HG03442 (cell line): ENCODE results near the gene SMPD1.
"Not testable (repeated sequence)": the region's sequence is repeated elsewhere in the genome, so short reads cannot be mapped to it uniquely, and the experiment has no call there.

ENCODE experiments used
- ATAC-seq: cut with Tn5 transposase; IDR thresholded peaks from one replicate; pipeline ENCODE4 v1.9.1; 2021; ENCODE audit warnings: mild to moderate bottlenecking, moderate library complexity; ENCODE audit not compliant: unreplicated experiment

Gene SMPD1

DNA sequence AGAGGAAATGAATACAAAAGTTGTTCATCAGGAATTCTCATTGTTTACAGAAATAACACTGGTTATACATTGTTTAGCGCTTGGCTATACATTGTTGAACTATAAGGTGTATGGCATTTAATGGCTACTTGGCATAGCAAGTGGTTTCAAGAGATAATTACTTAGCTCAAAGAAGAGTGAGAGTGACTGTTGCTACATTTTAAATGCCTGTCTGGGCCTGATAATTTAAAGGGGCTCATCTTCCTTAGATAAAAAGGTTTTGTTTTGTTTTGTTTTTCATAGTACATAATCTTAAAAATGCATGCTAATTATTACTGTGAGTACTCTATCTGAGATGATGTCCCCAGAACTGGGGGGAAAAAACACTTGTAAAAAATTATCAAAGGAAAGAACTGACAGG lies 1.5 kb upstream of the SMPD1 start:
- no peak for ATAC-seq

DNA sequence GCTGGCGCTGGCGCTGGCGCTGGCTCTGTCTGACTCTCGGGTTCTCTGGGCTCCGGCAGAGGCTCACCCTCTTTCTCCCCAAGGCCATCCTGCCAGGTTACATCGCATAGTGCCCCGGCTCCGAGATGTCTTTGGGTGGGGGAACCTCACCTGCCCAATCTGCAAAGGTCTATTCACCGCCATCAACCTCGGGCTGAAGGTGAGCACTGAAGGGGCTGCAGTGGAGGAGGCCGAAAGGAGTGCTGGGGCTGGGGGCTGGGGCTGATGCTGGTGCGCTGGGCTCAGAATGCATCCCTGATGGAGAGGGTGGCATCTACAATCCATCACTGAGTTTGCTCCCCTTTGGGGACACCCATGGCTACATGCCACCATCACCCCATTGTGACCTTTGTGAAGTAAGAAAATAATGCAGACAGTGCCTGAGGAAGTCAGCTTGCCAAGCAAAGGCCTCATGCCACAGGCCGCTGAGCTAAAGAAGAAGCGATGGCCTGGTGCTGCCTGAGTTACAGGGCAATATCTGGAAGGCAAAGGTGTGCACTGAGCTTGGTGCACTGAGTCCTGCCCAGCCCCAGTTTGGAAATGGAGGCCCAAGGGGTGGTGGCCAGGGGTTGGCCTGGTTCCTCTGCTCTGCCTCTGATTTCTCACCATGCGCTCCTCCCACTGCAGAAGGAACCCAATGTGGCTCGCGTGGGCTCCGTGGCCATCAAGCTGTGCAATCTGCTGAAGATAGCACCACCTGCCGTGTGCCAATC lies 620 bp downstream of the SMPD1 start:
- no peak for ATAC-seq

GRCh38 chr11:6391537-6392134 lies 1.4 kb downstream of the SMPD1 start:
- ATAC-seq: no peak

- ATAC-seq: not testable (repeated sequence)
These were observed 2.0 kb downstream of the SMPD1 start for GRCh38 chr11:6392251-6392650.

DNA sequence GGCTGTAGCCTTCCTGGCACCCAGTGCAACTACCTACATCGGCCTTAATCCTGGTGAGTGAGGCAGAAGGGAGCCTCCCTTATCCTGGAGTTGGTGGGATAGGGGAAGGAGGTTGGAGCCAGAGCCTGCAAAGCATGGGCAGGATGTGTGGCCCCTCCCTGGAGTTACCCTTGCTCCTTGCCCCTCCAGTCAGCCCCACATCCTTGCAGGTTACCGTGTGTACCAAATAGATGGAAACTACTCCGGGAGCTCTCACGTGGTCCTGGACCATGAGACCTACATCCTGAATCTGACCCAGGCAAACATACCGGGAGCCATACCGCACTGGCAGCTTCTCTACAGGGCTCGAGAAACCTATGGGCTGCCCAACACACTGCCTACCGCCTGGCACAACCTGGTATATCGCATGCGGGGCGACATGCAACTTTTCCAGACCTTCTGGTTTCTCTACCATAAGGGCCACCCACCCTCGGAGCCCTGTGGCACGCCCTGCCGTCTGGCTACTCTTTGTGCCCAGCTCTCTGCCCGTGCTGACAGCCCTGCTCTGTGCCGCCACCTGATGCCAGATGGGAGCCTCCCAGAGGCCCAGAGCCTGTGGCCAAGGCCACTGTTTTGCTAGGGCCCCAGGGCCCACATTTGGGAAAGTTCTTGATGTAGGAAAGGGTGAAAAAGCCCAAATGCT lies 3.9 kb downstream of the SMPD1 start:
- no peak for ATAC-seq

DNA sequence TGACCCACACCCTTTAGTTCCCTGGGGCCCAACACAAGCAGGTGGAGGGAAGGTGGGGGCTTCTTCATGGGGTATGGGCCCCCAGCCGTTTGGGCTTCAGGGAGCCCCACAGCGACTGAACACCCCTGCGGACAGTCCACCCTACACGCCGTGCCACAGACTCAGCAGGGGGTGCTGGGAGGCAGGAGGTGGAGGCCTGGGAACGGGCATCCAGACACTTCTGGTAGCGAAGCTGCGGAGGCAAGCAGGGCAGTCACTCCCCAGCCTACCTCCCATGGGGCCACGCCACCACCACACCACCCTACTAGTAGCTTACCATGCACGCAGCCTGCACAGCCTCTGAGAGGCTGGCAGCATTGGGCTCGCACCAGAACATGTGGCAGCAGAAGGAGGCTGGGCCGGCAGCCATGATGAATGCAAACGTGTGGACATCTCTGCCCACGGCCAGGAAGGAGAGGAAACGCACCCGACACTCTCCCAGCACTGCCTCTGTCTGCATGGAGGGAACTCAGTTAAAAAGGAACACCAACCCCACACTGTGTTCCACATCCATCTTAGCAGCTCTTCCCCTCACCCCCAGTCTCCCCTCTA lies 5.3 kb downstream of the SMPD1 start:
- ATAC-seq: no peak

DNA sequence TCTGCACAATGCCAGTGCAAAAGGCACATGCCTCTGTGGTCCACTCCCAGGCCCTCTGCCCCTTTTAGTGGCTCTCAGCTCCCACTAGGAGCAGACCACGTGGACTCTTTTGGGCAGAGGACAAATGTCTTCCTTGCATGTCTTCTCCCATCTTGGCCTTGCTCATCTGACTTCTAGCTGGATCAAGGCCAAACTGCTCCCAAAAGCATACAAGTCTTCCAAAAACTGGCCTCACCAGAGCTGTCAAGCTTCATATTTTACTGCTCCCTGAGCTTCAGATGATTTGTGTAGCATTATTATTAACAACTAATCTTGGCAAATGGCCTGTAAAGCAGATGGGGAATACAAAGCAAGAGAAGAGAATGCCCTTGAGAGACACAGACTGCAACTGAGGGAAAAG lies 6.9 kb downstream of the SMPD1 start:
- ATAC-seq: no peak

DNA sequence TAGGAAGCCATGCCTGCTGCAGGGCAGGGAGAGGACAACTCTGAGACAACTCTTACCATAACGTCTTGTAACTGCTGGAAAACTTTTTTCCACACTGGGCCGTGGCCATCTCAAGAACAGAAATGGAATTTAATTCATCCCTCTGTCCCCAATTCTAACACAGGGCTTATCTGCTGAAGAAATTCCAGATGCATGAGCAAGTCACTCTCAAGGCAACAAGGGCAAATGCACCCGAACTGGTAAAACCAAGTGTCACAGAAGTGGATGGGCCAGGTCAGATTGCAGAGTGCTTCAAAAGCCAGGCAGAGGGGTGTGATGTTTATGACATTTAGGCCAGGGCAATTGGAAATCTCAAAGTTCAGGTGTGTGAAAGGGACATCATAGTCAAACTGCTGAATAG lies 7.4 kb downstream of the SMPD1 start:
- ATAC-seq: no peak

DNA sequence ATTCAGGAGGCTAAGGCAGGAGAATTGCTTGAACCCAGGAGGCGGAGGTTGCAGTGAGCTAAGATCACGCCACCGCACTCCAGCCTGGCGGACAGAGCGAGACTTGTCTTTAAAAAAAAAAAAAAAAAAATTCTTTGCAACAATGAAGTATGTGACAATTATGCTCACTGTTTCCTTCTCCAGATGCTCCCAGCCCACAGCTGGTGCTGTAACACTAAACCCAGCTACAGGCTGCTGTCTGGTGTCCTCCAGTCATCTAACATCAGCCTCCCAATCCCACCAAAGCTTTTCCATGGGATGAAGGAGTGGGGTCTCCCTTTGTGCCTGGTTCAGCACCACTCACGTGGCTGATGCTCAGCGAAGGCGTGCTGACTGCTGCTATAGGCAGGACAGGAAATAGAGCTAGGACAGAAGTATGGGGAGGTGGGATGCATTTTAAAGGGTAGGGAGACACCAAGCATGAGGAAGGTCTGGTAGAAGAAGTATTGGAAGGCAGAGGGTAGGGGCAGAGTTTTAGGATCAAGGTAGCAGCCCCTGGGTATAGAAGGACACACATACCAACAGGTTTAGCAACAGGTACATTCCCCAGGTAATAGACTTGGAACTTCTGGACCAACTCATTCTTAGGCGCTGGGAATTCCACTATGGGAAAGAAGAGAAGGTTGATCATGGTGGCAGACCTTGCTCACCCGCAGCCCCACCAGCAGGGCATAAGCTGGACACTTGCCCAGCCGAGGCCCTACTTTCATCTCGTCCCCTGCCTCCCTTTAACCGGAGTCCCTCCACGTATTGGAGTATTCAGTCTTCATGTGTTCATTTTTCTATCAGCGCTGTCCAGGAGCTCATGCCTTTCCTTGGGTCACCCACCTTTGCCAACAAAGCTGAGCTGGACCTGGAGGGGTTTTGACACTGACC lies 10.4 kb downstream of the SMPD1 start:
- ATAC-seq: no peak

DNA sequence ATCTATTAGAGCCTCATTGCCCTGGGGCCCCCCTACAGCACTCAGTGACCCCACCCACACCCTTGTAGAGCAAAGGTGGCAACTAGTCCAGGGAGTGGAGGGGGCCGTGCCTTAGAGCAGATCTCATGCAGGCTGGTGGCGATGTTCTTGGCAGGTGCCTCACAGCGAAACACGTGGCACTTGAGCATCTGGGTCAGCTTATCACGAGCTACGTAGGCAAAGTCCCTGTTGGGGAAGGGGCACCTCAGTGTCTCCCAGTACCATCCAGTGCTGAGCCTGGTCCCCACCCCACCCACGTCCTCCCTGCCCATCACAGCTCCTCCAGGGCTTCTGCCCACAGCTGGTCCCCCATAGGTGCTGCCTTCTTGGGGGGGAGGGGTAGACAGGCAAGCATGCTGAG lies 11.2 kb downstream of the SMPD1 start:
- ATAC-seq: no peak

GRCh38 chr11:6402061-6402470 lies 11.8 kb downstream of the SMPD1 start:
- ATAC-seq: peak; percentile 30

DNA sequence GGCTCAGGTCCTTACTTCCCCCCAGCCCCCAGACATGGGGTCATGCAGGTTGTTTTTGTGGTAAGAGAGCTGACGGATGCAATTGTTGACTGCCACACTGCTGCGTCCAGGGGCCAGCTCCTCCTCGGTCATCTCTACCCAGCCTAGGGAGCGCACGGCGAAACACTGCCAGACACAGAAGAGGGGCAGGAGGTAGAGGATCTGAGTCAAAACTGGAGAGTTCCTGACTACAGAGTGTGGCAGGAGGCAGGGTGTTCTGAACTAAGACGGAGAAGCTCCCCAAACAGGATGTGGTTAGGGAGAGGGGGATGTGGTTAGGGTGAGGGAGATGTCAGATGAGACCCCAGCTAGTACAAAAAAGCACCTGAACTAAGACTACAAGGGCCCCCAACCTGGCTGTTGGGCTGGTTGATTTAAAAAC lies 12.3 kb downstream of the SMPD1 start:
- ATAC-seq: peak; percentile 92

GRCh38 chr11:6403539-6403938 lies 13.3 kb downstream of the SMPD1 start:
- ATAC-seq: no peak

- no peak for ATAC-seq
These were observed 14.2 kb downstream of the SMPD1 start for GRCh38 chr11:6404342-6405051.

GRCh38 chr11:6405052-6405667 lies 14.9 kb downstream of the SMPD1 start:
- no peak for ATAC-seq

DNA sequence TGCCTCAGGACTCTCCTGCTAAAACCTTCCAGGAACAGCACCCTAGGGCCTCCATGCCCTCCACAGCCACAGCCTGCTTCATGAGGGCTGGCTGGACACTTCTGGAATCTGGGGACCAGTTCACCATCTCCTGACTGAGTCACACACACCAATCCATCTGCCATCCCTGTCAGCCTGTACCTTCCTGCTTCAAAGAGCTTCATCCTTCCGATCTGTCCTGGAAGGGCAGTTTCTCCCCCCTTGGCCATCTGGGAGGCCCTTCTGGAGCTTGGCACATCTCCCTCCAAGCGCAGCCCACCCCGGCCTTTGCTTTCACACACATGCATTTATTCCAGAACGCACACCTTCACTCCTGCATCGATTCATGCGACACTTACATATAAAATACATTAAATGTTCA lies 15.6 kb downstream of the SMPD1 start:
- no peak for ATAC-seq

DNA sequence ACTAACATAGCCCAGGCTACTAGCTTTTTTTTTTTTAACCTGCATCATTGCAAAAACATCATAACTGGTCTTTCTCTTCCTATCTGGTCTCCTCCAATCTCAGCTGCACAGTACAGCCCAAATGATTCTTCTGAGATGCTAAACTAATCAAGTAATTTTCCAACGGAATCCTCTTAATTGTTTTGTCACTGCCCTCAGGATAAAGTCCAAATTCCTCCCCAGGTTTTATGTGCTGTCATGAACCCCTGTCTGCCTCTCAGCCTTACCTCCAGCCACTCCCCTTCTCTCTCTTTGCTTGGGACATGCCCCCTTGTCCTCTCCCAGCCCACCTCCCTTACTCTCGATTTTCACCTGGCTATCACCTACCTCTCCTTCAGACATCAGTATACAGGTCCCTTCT lies 16.1 kb downstream of the SMPD1 start:
- no peak for ATAC-seq

GRCh38 chr11:6410695-6411430 lies 20.6 kb downstream of the SMPD1 start:
- ATAC-seq: no peak

DNA sequence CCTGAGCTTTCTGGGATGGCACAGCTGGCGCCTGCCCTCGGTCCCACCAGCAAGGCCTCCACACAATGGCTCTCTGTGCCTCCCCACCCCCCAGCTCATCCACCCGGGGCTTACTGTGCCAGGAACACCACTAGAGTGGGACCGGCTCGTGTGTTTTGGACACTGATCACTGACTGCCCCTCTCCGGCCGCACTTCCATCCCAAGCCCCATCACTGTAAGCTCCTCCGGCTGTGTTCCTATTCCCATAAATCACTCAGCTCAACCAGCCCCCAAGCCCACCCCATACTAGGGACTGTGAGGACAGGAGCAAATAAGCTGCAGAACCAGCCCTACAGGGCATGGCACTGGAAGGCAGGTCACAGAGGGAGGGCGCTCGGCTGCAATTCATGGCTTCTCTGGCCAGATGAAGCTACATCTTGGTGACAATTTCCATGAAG lies 21.3 kb downstream of the SMPD1 start:
- ATAC-seq: no peak
